Measurements from ENCODE around the gene SLC35E2B.
"Not testable (repeated sequence)": the region's sequence is repeated elsewhere in the genome, so short reads cannot be mapped to it uniquely, and the experiment has no call there.

Gene SLC35E2B

DNA sequence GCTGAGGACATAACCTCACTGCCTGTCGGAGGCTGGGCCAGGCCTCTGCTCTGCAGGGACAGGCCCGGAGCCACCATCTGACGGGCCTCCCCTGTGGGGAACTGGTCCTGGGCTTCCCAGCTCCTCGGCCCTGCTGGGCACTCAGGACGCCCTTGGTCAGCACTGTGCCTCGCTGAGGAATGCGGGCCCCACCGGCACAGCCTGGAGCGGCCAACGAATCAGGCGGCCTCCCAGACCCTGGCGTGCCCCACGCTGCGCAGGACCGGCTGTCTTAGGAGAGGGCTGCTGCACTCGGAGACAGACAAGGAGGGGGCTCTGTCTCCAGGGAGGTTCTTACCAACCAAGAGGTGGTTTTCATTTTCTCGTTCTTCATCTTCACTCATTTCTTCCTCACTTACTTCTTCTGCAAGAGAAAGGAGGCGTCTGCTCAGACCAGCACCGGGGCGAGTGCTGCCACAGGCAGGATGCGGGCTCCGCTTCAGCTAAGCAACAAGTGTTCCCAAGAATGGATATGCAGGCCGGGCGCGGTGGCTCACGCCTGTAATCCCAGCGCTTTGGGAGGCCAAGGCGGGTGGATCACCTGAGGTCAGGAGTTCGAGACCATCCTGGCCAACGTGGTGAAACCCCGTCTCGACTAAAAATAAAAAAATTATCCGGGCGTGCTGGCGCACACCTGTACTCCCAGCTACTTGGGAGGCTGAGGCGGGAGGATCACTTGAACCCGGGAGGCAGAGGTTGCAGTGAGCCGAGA, 51.7 kb downstream of the SLC35E2B start:
- DNase-seq (ENCODE audit: low read depth); H3K4me3 ChIP-seq (ENCODE audit: low read depth, low read length): not testable (repeated sequence)

DNA sequence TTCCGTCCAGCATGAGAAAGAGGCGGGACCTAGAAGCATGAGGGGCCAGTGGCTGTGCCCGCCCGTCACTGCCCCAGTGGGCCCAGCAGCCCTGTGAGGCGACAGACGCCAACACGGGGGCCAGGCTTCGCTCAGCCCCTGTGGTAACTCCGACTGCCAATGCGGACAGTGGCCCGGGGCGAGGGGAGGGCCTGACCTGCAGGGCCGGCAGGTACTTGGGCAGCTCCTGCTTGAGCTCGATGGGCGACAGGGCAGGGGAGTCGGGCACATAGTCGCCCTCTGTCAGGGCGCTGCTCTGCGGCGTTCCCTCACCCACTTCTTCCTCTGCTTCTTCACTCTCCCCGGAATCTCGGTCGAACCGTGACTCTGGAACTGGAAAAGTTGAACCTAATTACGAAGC, 52.5 kb downstream of the SLC35E2B start:
- not testable (repeated sequence) for H3K4me3 ChIP-seq (ENCODE audit: low read depth, low read length); DNase-seq (ENCODE audit: low read depth)

DNA sequence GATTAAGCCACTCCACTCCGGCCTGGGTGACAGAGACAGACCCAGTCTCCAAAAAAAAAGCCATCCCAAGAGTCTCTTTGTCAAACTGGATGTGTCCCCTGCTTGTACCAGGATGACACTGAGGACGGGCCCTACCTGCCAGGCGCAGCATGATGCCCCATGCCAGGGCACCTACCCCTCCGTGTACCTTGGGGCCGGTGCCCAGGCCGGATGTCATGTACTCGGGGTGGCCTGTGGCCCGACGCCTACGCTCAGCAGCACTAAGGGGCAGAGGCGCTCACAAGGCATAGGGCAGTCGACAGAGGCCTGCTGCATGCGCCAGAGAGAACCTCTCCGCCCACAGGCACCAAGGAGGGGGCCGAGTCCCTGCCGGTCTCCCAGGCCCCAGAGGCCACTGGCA, 53.2 kb downstream of the SLC35E2B start:
- not testable (repeated sequence) for H3K4me3 ChIP-seq (ENCODE audit: low read depth, low read length); DNase-seq (ENCODE audit: low read depth)

DNA sequence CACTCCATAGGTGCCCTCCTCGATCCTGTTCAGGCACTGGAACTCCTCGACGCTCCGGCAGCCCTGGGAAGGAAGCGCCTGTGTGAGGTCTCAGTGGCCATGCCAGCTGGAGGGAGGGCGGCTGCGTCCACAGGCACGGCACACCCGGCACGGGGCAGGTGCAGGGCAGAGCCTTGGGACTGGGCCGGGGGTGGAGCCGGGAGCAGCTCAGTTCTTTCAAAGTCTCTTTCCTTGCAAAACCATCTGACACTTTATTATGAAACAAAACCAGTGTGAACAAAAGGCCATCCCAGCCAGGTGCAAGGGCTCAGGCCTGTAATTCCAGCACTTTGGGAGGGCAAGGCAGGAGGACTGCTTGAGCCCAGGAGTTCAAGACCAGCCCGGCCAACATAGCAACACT, 54.1 kb downstream of the SLC35E2B start:
- DNase-seq (ENCODE audit: low read depth); H3K4me3 ChIP-seq (ENCODE audit: low read depth, low read length): not testable (repeated sequence)

DNA sequence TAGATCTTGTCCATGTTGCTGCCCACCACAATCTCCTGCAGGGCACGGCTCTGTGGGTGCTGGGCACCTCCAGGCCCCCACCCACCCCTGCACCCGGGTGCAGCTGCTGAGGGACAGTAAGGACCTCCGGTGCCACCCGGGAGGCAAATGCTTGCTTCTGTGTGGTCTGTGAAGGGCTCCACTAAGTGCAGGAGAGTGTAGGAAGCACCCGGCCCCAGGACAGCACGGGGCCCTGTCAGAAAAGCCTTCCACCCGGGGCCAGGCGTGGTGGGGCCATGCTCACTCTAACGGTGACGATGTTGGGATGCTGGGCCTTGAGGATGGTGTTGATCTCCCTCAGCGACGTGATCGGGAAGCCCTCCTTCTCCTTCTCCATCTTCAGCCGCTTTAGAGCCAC, 55.1 kb downstream of the SLC35E2B start:
- H3K4me3 ChIP-seq (ENCODE audit: low read depth, low read length); DNase-seq (ENCODE audit: low read depth): not testable (repeated sequence)

DNA sequence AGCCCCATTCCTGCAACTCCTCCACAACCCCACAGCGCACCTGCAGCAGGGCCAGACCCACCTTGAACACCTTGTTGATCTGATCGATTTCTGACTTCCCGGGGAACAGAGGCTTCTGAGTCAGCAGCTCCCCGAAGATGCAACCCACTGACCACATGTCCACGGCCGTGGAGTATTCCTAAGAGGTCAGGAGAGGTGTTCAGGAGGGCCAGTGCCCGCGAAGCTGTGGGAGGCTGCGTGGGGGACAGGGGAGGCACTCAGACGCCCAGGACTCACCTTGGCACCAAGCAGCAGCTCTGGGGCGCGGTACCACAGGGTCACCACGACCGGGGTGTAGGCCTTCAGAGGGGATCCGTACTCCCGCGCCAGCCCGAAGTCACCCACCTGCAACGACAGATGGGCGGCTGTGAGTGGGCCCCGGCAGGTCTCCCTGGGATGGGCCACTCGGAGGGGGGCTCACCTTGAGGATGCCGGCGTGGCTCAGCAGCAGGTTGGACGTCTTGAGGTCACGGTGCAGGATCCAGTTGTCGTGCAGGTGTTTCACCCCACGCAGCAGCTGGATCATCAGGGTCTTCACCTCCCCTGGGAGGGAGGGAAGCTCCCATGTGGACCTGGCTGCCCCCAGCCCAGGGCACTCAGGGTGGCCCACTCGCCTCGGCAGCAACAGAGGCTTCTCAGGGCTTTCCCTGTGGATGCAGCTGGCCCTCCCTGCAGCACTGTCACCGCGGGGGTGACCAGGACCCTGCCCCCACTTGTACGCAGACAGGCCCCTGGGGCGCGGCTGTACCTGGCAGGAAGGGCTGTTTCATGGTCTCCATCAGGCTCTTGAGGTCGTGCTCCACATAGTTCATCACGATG, 55.7 kb downstream of the SLC35E2B start:
- not testable (repeated sequence) for H3K4me3 ChIP-seq (ENCODE audit: low read depth, low read length)

DNA sequence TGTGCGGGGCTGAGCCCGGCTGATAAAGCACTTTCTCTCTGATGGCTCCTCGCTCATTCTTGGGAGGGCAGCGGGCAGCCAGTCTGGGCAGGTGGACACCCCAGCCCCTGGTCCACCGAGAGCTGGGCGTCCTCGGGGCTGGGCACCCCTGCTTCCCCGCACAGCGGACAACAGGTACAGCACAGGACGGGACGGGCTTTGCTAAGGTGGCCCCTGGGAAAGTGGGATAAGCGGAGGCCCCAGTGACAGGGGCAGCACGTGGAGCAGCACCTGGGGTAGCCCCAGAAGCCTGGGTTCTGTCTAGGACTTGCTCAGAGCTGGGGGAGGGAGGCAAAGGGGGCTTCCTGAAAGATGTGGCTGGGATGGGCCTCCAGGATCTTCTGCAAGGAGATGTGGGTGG, 58.0 kb downstream of the SLC35E2B start:
- not testable (repeated sequence) for H3K4me3 ChIP-seq (ENCODE audit: low read depth, low read length); DNase-seq (ENCODE audit: low read depth)

More for the DNA sequence above, 55.7 kb downstream of the SLC35E2B start:
- DNase-seq (ENCODE audit: low read depth), result not testable (repeated sequence)

DNA sequence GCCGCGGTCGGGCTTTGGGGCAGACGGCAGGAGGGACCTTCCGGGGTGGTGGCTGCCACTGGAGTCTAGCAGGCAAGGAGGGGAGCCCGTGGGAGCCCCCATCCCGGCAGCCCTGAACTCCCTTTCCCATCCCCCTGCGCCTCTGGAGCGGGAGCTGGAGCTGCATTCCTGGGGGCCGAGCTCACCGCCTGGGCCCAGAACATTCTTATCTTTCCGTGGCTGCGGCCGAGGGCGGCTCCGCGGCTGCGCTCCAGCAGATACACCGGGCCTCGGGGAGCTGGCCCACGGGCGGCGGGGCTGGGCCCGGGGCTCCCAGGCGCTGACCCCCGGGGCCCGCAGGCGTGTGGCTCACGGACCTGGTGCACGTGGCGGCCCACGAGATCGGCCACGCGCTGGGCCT, 59.2 kb downstream of the SLC35E2B start:
- H3K4me3 ChIP-seq (ENCODE audit: low read depth, low read length); DNase-seq (ENCODE audit: low read depth): not testable (repeated sequence)

DNA sequence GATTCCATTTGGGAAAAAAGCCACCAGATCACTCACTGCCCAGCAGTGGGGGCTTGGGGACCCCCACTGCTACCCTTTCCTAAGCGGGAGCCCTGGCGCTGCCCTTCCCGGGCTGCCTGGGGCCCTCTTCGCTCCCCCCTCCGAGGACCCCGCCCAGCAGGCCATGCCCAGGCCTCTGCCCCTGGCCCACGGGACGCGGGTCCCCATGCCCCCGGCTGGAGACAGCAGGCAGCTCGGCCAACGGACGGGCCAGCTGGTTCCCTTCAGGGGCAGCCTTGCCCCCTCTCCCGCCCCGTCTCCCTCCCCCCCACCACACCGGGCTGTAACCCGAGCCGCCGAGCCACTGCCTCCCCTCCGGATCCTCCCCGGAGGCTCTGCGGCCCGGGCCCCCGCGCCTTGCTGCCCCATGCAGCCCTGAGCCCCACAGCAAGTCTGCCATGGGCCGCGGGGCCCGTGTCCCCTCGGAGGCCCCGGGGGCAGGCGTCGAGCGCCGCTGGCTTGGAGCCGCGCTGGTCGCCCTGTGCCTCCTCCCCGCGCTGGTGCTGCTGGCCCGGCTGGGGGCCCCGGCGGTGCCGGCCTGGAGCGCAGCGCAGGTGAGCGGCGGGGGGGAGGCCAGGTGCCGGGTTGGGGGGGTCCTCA, 60.7 kb downstream of the SLC35E2B start, which contains the start of gene MMP23B:
MMP23B (plus strand) TSS at position 392 of the 639 bp plus-strand sequence; CDS start at position 438, 46 bp downstream.
- TF ChIP-seq, protein P1, sequence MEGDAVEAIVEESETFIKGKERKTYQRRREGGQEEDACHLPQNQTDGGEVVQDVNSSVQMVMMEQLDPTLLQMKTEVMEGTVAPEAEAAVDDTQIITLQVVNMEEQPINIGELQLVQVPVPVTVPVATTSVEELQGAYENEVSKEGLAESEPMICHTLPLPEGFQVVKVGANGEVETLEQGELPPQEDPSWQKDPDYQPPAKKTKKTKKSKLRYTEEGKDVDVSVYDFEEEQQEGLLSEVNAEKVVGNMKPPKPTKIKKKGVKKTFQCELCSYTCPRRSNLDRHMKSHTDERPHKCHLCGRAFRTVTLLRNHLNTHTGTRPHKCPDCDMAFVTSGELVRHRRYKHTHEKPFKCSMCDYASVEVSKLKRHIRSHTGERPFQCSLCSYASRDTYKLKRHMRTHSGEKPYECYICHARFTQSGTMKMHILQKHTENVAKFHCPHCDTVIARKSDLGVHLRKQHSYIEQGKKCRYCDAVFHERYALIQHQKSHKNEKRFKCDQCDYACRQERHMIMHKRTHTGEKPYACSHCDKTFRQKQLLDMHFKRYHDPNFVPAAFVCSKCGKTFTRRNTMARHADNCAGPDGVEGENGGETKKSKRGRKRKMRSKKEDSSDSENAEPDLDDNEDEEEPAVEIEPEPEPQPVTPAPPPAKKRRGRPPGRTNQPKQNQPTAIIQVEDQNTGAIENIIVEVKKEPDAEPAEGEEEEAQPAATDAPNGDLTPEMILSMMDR (IDR thresholded peaks at IDR 0.05; ENCODE audit: control insufficient read depth, extremely low read depth, insufficient read depth), result no peak
- DNase-seq (ENCODE audit: low read depth), result no peak
- H3K4me3 ChIP-seq (ENCODE audit: low read depth, low read length), result no peak within 1 kb of the TSS

DNA sequence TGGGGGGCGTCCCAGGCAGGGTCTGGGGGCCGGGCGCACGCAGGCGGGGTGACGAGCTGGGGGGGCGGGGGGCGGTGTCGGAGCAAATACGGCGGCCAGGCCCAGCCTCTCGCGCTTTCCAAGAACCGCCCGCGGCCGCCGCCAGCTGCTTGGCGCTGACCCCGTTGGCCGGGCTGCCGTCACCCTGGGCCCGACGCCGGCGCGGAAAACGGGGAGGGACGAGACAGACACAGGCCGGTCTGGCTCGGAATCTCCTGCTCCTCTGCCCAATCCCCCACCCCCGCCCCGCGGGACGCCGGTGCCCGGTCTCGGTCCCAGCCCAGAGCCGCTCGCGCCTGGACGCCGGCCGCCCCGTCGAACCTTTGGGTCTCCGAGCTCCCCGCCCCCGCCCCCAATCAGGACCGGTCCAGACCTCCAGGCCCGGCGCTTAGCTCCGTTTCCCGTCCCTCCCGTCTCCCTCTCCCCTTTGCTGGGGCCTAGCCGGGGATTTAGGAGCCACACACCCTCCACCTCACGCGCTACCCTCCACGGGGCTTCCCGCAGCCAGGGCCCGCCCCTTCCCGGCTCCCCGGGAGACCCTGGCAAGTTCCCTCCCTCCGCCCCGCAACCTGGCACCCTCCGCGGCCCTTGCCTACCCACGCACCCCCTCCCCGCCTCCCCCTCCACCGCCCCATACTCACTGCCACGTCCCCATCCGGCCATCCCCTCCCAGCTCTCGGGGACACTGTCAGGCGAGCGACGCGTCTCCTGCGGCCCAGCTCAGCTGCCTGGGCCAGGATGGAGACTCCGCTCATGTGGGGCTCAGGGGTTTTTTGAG, 61.4 kb downstream of the SLC35E2B start:
- TF ChIP-seq, protein P1 (IDR thresholded peaks at IDR 0.05; ENCODE audit: control insufficient read depth, extremely low read depth, insufficient read depth), result no peak
- no peak for DNase-seq (ENCODE audit: low read depth)
- no peak overlapping the region for H3K4me3 ChIP-seq (ENCODE audit: low read depth, low read length)

Measured in LNCaP clone FGC (cell line).